Dedifferentiated amniotic fluid mesenchymal stem cell (primary cell): ENCODE results near the gene ARG1.
"Not testable (repeated sequence)": the region's sequence is repeated elsewhere in the genome, so short reads cannot be mapped to it uniquely, and the experiment has no call there.

Experiments used
- DNase-seq: peaks from one replicate; pipeline ENCODE4 v3.0.0-alpha.2; 2016; ENCODE audit errors: extremely low spot score

The ARG1 gene

DNA sequence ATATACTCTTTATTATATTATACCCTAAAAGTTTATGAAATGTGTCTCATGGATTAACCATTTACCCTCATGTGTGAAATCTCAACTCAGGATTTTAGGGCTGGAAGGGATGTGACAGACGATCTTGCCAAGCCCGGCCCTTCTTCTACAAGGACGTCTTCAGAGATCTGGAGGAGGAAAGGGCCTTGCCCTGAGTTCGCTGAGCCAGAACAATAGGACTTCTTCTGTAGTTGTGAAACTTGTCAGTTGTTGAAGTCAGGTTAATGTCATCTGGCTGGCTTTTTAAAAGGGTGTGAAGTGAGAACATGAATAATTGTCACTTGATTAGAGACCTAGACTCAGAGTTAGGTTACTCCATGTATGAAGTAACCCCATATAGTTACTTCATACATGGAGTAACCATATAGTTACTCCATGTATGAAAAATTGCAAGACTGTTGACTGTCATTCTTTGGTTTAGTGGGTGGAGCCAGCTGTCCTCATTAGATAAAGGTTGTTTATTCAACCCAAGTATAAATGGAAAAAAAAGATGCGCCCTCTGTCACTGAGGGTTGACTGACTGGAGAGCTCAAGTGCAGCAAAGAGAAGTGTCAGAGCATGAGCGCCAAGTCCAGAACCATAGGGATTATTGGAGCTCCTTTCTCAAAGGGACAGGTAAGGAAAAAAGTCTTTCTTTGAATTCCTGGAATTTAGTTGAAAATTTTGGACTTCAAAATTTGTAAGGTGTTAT, at the start of gene ARG1:
Gene ARG1 (plus strand): TSS at position 541 of the 730 bp plus-strand sequence. CDS start 57 bp downstream, at position 598.
- DNase-seq = no peak

DNA sequence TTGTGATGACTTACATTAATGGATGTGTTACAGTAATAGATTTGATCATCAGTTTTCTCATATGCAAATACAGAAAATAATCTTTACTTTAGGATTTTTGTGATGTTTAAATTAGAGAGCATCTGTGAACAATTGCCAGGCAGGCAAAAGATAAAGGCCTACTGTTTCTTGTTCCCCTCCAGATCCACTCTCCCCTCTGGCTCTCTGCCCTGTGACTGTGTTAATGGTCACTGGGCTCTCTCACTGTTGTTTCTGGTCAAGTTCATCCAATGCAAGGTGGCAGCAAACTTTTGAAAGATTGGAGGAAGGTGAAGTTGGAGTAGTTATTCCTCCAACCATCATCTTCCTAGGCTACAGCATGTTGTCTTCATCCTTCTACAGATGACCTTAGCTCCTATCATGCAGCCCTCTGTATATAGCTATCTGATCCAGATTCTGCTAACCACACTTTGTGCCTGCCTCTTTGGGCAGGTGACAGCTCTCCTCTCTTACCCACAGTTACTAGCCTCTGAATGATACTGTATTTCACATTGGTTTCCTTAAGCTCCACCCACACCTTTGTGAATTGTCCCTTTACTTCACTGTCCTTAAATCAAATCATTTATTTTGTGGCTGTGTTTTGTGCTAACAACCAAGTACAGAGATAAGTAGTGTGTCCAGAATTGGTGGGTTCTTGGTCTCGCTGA, 48.9 kb upstream of the ARG1 start:
- DNase-seq = no peak

DNA sequence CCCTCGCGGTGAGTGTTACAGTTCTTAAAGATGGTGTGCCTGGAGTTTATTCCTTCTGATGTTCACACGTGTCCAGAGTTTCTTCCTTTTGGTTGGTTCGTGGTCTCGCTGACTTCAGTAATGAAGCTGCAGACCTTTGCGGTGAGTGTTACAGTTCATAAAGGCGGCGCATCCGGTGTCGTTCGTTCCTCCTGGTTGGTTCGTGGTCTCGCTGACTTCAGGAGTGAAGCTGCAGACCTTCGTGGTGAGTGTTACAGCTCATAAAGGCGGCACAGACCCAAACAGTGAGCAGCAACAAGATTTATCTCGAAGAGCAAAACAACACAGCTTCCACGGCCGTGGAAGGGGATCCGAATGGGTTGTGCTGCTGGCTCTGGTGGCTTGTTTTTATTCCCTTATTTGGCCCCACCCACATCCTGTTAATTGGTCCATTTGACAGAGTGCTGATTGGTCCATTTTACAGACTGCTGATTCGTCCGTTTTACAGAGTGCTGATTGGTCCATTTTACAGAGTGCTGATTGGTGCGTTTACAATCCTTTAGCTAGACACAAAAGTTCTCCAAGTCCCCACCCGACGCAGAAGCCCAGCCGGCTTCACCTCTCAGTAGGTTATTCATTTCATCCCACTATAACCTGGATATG, 48.2 kb upstream of the ARG1 start:
- DNase-seq = no peak

DNA sequence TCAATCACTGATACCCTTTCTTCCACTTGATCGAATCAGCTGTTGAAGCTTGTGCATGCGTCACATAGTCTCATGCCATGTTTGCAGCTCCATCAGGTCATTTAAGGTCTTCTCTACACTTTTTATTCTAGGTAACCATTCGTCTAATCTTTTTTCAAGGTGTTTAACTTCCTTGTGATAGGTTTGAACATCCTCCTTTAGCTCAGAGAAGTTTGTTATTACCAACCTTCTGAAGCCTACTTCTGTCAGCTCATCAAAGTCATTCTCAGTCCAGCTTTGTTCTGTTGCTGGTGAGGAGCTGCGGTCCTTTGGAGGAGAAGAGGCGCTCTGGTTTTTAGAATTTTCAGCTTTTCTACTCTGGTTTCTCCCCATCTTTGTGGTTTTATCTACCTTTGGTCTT, 42.1 kb upstream of the ARG1 start:
- not testable (repeated sequence) for DNase-seq

DNA sequence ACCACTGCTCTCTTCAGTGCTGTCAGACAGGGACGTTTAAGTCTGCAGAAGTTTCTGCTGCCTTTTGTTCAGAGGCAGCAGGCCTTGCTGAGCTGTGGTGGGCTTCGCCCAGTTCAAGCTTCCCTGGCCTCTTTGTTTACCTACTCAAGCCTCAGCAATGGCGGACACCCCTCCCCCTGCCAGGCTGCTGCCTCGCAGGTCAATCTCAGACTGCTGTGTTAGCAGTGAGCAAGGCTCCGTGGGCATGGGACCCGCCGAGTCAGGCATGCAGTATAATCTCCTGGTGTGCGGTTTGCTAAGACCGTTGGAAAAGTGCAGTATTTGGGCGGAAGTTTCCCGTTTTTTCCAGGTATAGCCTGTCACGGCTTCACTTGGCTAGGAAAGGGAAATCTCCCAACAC, 41.3 kb upstream of the ARG1 start:
- not testable (repeated sequence) for DNase-seq

DNA sequence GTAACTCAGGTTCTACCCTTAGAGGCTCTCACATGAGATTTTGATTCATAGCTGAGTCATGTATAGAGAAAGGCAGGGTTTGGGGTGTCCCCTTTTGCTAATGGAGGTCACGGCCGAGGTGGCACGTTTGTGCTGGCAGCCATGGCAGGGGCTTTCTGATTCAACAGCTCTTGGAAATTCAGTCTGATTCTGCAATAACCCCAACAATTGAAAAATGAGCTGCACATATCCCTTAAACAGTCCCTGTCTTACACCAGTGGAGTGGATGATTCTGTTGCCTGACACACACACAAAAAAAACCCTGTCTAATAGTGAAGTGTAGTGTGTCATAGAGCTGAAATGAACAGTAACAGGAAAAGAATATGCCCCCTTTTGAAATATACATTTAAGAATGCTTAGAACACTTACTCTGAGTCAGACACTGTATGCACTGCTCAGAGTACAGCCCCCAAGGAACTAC, 40.4 kb upstream of the ARG1 start:
- no peak for DNase-seq

DNA sequence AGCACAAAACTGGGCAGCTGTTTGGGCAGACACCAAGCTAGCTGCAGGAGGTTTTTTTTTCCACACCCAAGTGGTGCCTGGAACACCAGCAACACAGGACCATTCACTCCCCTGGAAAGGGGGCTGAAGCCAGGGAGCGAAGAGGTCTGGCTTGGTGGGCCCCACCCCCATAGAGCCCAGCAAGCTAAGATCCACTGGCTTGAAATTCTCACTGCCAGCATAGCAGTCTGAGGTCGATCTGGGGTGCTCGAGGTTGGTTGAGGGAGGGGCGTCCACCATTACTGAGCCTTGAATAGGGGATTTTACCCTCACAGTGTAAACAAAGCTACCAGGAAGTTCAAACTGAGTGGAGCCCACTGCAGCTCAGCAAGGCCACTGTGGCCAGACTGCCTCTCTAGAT, 34.4 kb upstream of the ARG1 start:
- DNase-seq = not testable (repeated sequence)

DNA sequence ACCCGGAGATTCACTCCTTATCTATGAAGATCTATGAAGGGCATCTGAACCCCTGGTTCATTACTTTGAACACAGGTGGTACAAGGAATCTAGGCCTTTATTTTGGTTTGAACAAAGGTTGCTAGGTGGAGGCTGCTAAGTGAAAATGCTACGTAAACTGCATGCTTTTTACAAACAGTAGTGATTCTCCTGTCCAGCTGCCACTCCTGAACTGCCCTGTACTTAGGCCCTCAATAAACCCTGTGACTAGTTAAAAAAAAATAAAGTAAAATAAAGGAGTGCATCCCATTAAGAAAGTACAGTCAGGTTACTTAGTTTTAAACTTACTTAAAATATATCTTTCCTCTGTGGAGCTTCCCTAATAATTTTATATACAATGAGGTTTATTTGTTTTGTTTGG, 27.7 kb upstream of the ARG1 start:
- DNase-seq = no peak

DNA sequence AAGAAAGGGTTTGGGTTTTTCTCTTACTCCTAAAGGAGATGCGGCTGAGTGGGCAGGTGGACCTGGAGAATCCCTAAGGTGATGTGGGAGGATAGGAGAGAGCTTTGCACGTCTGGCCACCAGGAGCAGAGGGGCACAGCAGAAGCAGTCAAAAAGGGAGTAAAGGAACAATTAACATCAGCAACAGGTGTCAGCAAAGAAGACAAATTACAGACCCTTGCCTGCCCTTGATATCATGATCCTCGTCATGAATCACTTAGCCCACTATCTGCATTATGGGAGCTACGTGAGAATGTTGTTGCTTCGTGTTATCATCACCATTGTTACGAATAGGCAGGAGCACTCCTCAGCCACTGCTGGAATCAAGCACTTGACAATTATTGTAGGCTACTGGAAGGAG, 25.5 kb upstream of the ARG1 start:
- DNase-seq = no peak

DNA sequence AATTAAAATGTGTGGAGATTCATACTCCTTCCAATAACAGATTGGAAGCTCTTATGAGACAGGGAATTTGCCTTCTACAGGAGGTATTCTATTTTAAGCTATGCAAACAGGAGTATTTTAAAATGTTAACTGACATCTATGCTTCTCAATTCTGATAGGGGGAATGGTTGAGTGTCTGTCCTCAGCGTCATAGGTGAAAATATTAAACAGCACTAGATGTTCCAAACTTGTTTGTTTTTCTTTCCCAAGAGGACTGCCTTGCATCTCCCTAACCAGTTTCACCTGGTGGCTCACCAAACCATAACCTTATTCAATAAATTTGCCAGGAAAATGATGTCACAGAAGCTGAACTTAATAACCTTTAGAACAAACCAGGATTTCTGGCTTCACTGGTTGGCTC, 24.6 kb upstream of the ARG1 start:
- DNase-seq = no peak

DNA sequence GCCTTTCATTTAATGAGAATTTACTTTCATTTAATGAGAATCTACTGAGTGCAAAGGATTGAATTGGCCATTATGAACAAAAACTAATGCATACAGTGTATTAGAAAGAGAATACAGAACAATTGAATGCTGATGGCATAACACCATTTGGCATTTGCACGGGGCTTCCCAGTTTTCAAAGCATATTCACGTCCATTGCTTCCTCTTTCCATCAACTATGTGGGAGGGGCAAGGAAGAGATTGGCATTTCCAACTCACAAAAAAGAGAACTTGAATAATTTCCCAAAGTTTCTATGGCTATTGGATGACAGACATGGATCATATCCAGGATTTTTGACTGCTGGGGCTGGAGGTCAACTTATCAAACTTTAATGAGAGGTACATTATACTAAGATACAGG, 23.2 kb upstream of the ARG1 start:
- DNase-seq = no peak

DNA sequence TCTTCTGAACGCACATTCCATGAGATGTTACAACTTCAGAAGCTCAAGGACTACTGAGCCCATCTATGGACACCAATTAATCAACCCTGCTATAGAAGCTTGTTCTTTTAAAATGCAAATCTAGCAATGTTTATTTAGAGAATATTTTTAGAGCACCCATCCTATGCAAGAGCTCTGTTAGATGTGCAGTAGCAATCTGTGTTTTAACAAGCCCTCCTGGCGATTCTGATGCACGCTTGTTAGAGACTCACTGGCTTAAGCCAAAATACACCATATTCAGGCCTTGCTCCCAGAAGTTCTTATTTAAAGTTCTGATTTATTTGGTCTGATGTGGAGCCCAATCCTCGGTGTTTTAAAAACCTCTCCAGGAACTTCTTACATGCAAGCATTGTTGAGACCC, 21.1 kb upstream of the ARG1 start:
- no peak for DNase-seq

DNA sequence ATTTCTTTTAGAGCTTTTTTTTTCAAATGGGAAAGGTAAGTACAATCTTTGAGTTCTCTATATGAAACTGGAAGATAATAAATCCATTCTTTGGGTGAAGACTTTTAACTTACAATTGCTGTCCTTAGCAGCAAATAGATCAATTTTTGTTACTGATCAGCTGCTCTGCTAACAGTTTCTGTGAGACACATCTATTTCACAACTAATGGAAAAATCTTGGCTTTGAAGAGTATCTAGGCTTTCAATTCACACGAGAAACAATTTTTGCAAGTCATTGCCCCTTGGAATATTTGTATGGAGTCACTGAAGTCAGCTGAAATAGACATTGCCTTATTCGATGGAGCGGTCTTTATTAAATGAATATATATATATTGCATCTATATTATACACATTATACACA, 20.5 kb upstream of the ARG1 start:
- DNase-seq = no peak

DNA sequence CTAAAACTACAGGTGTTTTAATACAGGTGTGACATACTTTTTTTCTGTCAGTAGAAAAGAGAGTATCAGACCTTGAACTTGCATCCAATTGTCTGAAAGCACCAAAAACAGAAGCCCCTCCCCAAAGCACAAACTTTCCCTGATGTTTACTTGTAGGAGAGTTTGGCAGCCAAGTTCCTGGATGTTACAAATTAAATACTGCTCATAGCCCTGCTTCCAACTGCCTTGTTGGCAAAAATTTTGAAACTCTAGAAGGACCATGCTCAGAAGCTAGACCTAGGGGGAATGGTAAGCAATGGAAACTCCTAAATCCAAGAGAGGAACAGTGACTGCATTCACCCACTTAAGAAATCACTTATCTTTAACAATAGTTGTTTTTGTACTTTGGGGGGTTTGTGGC, 17.0 kb upstream of the ARG1 start:
- no peak for DNase-seq

DNA sequence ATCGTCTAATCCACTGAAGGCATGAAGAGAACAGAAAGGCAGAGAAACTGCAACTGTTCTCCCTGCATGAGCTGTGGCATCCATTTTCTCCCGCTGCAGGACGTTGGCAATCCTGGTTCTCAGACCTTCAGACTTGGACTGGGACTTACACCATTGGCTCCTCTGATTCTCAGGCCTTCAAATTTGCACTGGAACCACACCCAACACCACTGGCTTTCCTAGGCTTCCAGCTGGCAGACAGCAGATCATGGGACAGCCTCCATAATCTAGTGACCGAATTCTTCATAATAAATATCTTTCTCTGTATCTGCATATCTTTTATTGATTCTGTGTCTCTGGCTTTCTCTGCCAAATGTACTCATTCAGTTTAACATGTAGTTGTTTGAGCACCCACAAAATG, 14.1 kb upstream of the ARG1 start:
- DNase-seq = no peak

DNA sequence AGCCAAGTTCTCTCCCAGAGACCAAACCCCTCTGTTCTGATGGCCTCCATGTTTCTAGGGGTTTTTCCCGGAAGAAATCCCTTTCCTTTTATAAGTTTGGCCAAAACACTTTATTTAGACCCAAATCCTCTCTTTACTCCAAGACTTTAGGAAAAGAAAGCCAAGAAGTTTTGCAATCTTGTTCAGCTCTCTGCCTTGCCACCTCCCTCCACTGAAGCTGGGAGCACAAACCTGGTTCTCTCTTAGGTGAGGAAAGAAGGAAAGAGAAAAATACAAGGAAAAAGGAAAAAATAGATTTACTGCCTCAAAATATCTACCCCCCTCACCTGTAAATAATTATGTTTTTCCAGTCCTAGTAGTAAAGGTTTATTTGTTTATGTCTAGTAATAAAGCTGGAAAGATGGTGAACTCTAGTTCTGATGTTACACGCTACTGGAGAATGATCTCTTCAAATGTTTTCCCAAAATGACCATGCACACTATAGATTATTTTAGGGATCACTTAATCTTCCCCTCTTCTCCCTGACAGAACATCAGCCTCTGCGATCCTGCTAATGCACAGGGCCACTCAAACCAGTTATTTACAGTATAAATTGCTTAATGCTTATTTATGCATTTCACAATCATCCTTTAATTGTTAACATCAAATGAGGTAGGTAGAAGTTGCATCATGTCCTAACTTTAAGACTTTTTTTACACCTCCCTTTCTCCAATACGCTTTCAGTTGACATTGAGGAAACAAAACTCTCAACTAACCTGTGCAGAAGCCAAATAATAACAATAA, 10.9 kb upstream of the ARG1 start:
- no peak for DNase-seq

DNA sequence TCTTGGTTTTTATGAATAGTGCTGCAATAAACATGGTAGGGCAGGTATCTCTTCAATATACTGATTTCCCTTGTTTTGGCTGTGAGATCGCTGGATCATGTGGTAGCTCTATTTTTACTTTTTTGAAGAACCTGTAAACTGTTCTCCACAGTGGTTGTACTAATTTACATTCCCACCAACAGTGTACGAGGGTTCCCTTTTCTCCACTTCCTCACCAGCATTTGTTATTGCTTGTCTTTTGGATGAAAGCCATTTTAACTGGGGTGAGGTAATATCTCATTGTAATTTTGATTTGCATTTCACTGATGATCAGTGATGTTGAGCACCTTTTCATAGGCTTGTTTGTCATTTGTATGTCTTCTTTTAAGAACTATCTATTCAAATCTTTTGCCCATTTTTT, 8.0 kb upstream of the ARG1 start:
- DNase-seq = no peak

DNA sequence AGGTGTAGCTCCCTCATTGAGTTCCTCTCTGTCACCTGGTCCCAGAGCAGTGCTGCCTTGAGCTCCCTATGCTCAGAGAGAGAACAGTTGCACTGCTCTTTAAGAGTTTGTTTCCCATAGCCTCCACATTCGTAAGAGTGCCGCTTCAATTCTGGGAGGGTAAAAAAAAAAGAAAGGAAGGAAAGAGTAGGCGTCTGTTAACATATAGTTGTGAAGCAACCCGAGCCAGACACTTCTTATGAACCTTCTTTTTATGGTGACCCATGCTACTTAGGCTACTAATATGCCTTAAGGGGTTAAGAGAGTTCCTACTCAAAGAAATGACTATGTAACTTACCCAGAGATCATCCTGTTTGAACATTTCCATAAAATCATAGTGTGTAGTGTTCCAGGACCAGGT, 4.3 kb upstream of the ARG1 start:
- no peak for DNase-seq

DNA sequence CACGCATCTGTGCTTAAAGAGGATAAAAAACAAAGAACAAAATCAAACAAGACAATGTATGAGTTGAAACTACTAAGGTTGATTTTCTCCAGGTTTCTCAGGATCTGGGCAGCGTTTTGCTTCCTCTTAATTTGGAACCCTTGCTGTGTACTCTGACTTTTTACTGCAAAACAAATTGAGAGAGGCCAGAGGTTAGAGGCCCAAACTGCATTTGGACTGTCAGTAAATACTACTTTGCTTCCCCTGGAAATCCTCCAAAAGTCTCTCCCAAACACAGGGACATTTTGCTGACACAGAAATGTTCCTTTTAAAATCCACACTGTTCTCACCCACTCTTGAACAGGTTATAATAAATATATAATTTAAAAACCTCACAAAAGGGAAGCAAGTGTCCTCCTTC, 1.1 kb downstream of the ARG1 start:
- DNase-seq = no peak

DNA sequence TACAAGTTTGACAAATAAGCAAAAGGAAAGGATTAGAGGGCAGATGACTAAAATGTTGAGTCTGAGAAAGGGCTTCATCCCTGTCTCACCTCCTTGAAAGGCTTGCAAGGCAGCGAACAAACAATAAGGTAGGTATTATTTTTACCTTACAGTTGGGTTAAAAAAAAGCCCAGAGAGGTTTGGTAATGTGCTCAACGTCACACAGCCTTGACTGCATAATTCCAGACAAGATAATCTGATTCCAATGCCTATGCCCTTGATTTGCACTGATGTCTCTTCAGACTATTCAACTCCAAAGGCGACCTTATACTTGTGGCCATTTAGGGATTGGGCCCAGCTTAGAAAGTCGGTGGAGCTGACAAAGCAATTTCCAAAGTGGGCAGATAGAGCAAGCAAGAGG, 1.7 kb downstream of the ARG1 start:
- DNase-seq = no peak

DNA sequence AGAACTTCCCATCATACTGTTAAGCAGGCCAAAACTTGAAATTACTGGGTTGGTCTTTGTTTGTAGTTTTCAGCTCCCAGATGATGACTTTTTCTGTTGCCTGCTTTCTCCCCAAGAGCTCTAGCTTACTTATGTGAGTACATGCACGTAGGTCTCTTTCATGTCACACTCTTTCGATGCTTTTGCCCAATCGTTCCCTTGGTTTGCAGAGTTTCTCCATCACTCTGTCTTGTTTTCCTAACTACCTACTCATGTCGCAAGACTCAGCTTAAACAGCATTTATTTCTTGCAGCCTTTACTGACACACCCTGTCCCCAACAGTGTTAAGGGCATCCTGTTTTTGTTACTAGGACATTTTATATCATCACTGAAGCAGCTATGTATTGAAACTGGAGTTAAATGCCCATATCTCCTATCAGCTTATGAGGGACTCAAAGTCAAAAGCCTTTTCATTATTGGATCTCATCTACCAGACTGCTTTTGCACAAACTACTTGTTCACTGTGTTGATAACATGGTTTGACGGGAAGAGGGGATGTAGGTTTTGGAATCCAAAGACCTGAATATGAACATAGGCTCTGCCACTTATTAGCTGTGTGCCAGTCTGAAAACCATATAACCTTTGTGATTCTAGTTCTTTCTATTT, 2.9 kb downstream of the ARG1 start:
- no peak for DNase-seq

DNA sequence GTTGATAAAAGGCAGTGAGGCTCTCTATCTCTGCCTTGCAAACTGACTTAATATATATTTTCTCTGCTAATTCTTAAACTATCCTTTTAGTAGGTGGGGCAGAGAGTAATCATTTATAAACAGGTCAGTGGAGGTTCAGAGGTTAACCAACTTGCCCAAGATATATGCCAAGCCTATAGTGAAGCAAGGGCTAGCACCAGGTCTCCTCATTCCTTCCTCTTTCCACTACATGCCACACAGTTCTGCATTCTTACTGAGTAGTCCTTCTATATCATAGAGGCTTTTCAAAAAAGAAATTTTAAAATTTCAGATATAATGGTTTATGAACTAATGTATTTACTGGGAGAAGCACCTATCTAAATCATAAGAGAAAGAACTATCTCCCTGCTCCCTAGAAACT, 8.5 kb downstream of the ARG1 start:
- no peak for DNase-seq
